PFSK-1 (cell line): Measurements from ENCODE around the gene ANKS1B.

Experiments
- FOXP2 ChIP-seq: optimal IDR thresholded peaks from 2 replicates; pipeline ENCODE3; 2011; ENCODE audit warnings: borderline replicate concordance, control low read depth, inconsistent platforms; ENCODE audit not compliant: insufficient read depth; ENCODE audit errors: extremely low read length, extremely low read depth
- POLR2AphosphoS5 ChIP-seq: IDR thresholded peaks from 2 replicates; pipeline ENCODE4 v1.6.1; 2012; ENCODE audit warnings: low read depth, mild to moderate bottlenecking, control low read depth, low read length, moderate library complexity
- SIN3A ChIP-seq: IDR thresholded peaks from 2 replicates; pipeline ENCODE4 v1.6.1; 2012; ENCODE audit warnings: mild to moderate bottlenecking, low read length, moderate library complexity, borderline replicate concordance; ENCODE audit not compliant: insufficient read depth
- TAF1 ChIP-seq: IDR thresholded peaks from 2 replicates; pipeline ENCODE4 v1.6.1; 2012; ENCODE audit warnings: low read length, control low read depth, borderline replicate concordance; ENCODE audit not compliant: insufficient read depth
- TF ChIP-seq, protein P1 (sequence below), 2 experiments: IDR thresholded peaks; 2 replicates each; pipeline versions ENCODE4 v1.6.1 to v1.8.0; 2011 to 2012; ENCODE audit warnings: low read depth in 2 of 2, low read length in 2 of 2, control low read depth in 1 of 2, inconsistent platforms in 1 of 2, mild to moderate bottlenecking in 1 of 2, moderate library complexity in 1 of 2; ENCODE audit not compliant: insufficient read depth in 1 of 2

ANKS1B gene

DNA sequence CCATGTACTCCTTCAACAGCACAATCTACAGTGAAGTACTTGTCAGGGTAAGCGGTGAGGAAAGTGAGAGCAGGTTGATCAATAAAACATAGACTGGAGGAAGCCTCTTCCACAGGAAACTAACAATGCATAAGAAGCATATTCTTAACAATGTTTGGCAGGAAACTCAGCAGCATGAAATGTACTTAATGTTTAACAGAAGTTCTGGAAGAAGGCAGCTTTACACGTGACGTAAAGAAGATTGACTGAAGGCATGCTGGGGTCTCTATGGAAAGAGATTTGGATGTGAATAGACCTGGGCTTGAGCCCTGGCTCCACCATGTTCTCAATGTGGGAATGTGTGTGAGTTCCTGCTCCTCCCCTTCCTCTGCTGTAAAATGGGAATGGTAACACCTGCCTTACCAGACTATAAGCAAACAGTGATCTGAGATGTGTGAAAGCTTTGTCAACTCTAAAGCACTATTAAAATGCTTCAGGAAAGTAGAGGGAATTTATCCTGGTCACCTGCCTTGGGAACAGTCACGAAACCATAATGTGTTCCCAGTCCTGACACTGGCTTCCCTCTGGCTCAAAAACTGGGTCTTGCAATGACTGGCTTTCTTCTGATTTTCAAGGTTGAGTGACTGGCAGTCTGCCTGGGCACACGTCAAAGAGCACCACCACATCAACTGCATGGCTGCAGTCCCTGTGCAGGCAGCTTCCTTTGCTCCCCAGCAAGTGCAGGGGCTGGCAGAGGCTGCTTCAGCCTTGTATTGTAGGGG lies 955.0 kb downstream of the ANKS1B start:
- TF ChIP-seq, protein P1, sequence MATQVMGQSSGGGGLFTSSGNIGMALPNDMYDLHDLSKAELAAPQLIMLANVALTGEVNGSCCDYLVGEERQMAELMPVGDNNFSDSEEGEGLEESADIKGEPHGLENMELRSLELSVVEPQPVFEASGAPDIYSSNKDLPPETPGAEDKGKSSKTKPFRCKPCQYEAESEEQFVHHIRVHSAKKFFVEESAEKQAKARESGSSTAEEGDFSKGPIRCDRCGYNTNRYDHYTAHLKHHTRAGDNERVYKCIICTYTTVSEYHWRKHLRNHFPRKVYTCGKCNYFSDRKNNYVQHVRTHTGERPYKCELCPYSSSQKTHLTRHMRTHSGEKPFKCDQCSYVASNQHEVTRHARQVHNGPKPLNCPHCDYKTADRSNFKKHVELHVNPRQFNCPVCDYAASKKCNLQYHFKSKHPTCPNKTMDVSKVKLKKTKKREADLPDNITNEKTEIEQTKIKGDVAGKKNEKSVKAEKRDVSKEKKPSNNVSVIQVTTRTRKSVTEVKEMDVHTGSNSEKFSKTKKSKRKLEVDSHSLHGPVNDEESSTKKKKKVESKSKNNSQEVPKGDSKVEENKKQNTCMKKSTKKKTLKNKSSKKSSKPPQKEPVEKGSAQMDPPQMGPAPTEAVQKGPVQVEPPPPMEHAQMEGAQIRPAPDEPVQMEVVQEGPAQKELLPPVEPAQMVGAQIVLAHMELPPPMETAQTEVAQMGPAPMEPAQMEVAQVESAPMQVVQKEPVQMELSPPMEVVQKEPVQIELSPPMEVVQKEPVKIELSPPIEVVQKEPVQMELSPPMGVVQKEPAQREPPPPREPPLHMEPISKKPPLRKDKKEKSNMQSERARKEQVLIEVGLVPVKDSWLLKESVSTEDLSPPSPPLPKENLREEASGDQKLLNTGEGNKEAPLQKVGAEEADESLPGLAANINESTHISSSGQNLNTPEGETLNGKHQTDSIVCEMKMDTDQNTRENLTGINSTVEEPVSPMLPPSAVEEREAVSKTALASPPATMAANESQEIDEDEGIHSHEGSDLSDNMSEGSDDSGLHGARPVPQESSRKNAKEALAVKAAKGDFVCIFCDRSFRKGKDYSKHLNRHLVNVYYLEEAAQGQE (IDR thresholded peaks at IDR 0.05; ENCODE audit: insufficient read depth in 1 of 2, low read depth in 2 of 2, low read length in 2 of 2), result no peak
- TF ChIP-seq POLR2AphosphoS5 (no peak), SIN3A (no peak), FOXP2 (no peak), TAF1 (no peak)

- TF ChIP-seq, protein P1 (IDR thresholded peaks at IDR 0.05; ENCODE audit: insufficient read depth in 1 of 2, low read depth in 2 of 2, low read length in 2 of 2), result no peak
- TF ChIP-seq FOXP2 (no peak), SIN3A (no peak), POLR2AphosphoS5 (no peak), TAF1 (no peak)
Observed at GRCh38 chr12:99027461-99027860, 957.3 kb downstream of the ANKS1B start.

DNA sequence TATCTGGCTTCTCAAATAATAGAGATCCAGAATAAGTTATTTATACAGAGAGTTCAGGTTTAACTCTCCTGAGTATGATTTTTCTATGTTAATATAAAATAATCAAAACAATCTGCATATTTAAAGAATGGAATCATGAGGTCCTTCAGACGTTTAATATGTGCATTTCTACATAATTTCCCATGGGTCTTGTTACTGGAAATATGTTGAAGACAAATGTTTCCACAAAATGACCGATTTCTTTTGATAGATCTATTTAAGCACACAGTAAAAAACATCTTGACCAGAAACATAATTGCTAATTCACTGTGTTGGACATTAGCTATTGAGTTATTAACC lies 957.7 kb downstream of the ANKS1B start:
- TF ChIP-seq TAF1 (no peak), POLR2AphosphoS5 (no peak), SIN3A (no peak), FOXP2 (no peak)
- TF ChIP-seq, protein P1 (IDR thresholded peaks at IDR 0.05; ENCODE audit: insufficient read depth in 1 of 2, low read depth in 2 of 2, low read length in 2 of 2), result no peak

DNA sequence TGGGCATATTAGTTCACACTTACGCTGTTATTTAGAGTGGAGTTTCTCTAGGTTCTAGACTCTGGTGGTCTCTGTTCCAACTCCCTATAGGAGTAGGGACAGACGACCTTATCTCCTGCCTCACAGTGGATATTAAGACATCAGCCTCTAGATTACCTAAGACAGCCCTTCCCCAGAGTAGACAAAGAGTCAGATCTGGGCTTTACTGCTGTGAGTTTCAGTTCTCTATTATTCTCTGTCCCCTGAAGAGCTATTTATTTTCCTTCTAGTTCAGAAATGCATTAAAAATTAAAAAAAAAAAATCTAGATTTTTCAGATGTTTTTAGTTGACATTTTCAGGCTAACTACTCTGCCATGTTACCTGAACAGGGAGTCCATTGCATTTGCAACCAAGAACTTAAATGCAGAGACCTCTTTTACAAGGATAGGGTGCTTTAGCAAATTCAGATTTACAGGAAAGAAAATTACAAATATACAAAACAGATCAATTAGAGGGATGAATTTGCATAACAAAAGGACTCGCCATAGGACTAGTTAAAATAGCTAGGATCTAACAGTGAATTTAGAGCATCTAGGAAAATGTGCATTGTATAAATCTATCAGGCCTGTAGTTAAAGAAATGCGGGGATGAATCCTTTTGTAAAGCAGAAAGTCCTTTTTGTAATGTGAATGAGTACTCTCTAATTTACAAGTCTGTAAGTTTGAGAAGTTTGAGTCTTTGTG lies 958.2 kb downstream of the ANKS1B start:
- TF ChIP-seq FOXP2 (no peak), POLR2AphosphoS5 (no peak), TAF1 (no peak), SIN3A (no peak)
- TF ChIP-seq, protein P1 (IDR thresholded peaks at IDR 0.05; ENCODE audit: insufficient read depth in 1 of 2, low read depth in 2 of 2, low read length in 2 of 2), result no peak
